Measurements from ENCODE around the gene PLVAP. TPM values are rescaled to one million over a fixed set of nuclear protein-coding genes. Genes with fewer than 3 reads are reported as not detected.
A peak's percentile ranks its signal among the peaks of the same experiment; 100 is the strongest.

The PLVAP gene
- total and polyA plus RNA-seq, 9 of the 15 experiments (the other 6 are each of a cell fraction or from before 2014, with no cell fraction given) = 0.09 to 0.84 (median 0.51) TPM; not detected in 4

GRCh38 chr19:17405250-17406045 lies 28.3 kb upstream of the PLVAP start, which contains the start of gene BST2 (continued):
- TF ChIP-seq IFI16 (CRISPR knock-in tag; IDR thresholded peaks at IDR 0.05) (no peak), ZNF584 (CRISPR knock-in tag; IDR thresholded peaks at IDR 0.05; ENCODE audit: low read depth) (no peak), ZNF280A (IDR thresholded peaks at IDR 0.05; ENCODE audit: low read depth, partially characterized antibody) (no peak), ZBTB12 (CRISPR knock-in tag; IDR thresholded peaks at IDR 0.05) (no peak), MAFG (tag; conservative IDR thresholded peaks at IDR 0.05) (no peak), XRCC4 (IDR thresholded peaks at IDR 0.05; ENCODE audit: extremely low read depth, insufficient read depth, insufficient read length) (no peak), ZBTB34 (CRISPR knock-in tag; IDR thresholded peaks at IDR 0.05) (no peak), ZMIZ1 (IDR thresholded peaks at IDR 0.05; ENCODE audit: low read depth in 2 of 2, low read length in 2 of 2) (peak in 1 of 2 experiments; percentile 54; a peak in 2 of 4 replicates), ZNF695 (CRISPR knock-in tag; IDR thresholded peaks at IDR 0.05) (no peak), TCF3 (CRISPR knock-in tag; IDR thresholded peaks at IDR 0.05) (no peak), FOXM1 (IDR thresholded peaks at IDR 0.05; ENCODE audit: low read depth) (no peak), FOXM1 (CRISPR knock-in tag; IDR thresholded peaks at IDR 0.05; ENCODE audit: low read depth) (no peak), HOXB6 (CRISPR knock-in tag; IDR thresholded peaks at IDR 0.05; ENCODE audit: borderline replicate concordance) (no peak), PYGO2 (tag; IDR thresholded peaks at IDR 0.05) (no peak), TSHZ1 (CRISPR knock-in tag; IDR thresholded peaks at IDR 0.05) (no peak)

Measured in K562 (cell line).